PC-3 (cell line): ENCODE data around the gene KRT83. TPM values are rescaled to one million over a fixed set of nuclear protein-coding genes. Genes with fewer than 3 reads are reported as not detected.

Experiments
- ATAC-seq: fragments of 200-7000 bp; cut with Tn5 transposase; 2 replicates; pipeline ENCODE4 v1.9.1; 2020; ENCODE audit warnings: mild to moderate bottlenecking, moderate library complexity
- BruUV-seq: library from RNA; stranded (reverse); fragments of 400-500 nt; replicated peaks from 2 replicates; lab custom pipeline; 2021; lab: Mats Ljungman, UMichigan
- CTCF ChIA-PET: fragments of 300-600 bp; sonication (Branson Sonifier 250); formaldehyde crosslinking; loops from one replicate; lab custom pipeline; 2022; ENCODE audit warnings: antibody characterized with exemption; lab: Charles Lee
- POLR2A ChIA-PET: fragments of 300-600 bp; sonication (Branson Sonifier 250); formaldehyde crosslinking; loops from one replicate; lab custom pipeline; 2022; ENCODE audit warnings: antibody characterized with exemption; ENCODE audit not compliant: unreplicated experiment; lab: Charles Lee
- DNase-seq: peaks from one replicate; pipeline ENCODE4 v3.0.0-alpha.2; 2015
- H2AFZ ChIP-seq: fragments of 300-600 bp; sonication (generic); 2 replicates; pipeline ENCODE4 v1.6.0; 2016; ENCODE audit warnings: antibody characterized with exemption, low read length
- H3F3A ChIP-seq: fragments of 300-600 bp; sonication (generic); one replicate; pipeline ENCODE4 v1.6.0; 2017; ENCODE audit warnings: antibody characterized with exemption, low read length, control low read depth, mild to moderate bottlenecking; ENCODE audit not compliant: unreplicated experiment
- H3K27ac ChIP-seq: fragments of 300-600 bp; sonication (generic); 2 replicates; pipeline ENCODE4 v1.5.1; 2016; ENCODE audit warnings: mild to moderate bottlenecking, low read length
- H3K27me3 ChIP-seq: fragments of 300-600 bp; sonication (generic); 2 replicates; pipeline ENCODE4 v1.6.1; 2016; ENCODE audit warnings: low read length, mixed read lengths
- H3K36me3 ChIP-seq: fragments of 300-600 bp; sonication (generic); 2 replicates; pipeline ENCODE4 v1.6.1; 2016; ENCODE audit warnings: low read depth, mixed run types, low read length, mixed read lengths
- H3K4me1 ChIP-seq: fragments of 300-600 bp; sonication (generic); 2 replicates; pipeline ENCODE4 v1.5.1; 2016; ENCODE audit warnings: low read length; ENCODE audit not compliant: insufficient read depth
- H3K4me2 ChIP-seq: fragments of 300-600 bp; sonication (generic); 2 replicates; pipeline ENCODE4 v1.6.0; 2016; ENCODE audit warnings: low read length
- H3K4me3 ChIP-seq: fragments of 300-600 bp; sonication (generic); 2 replicates; pipeline ENCODE4 v1.5.1; 2016; ENCODE audit warnings: mild to moderate bottlenecking, low read length, mixed read lengths
- H3K79me2 ChIP-seq: fragments of 300-600 bp; sonication (generic); 2 replicates; pipeline ENCODE4 v1.6.1; 2017; ENCODE audit warnings: low read length, mixed read lengths
- H3K9ac ChIP-seq: fragments of 300-600 bp; sonication (generic); 2 replicates; pipeline ENCODE4 v1.6.0; 2016; ENCODE audit warnings: mild to moderate bottlenecking, low read length
- H3K9me2 ChIP-seq: fragments of 300-600 bp; sonication (generic); replicated peaks from 2 replicates; pipeline ENCODE4 v1.6.1; 2016; ENCODE audit warnings: mixed run types, low read length, mixed read lengths
- H3K9me3 ChIP-seq: fragments of 300-600 bp; sonication (generic); 2 replicates; pipeline ENCODE4 v1.6.1; 2016; ENCODE audit warnings: low read length, mixed read lengths
- H4K20me1 ChIP-seq: fragments of 300-600 bp; sonication (generic); 2 replicates; pipeline ENCODE4 v1.6.1; 2016; ENCODE audit warnings: low read length, mixed read lengths
- EZH2 ChIP-seq: fragments of 300-600 bp; sonication (generic); IDR thresholded peaks from one replicate; pipeline ENCODE4 v1.6.1; 2017; ENCODE audit warnings: antibody characterized with exemption, mild to moderate bottlenecking, low read length; ENCODE audit not compliant: unreplicated experiment
- EZH2phosphoT487 ChIP-seq: fragments of 300-600 bp; sonication (generic); IDR thresholded peaks from 2 replicates; pipeline ENCODE4 v1.6.1; 2018; ENCODE audit warnings: mild to moderate bottlenecking, antibody characterized with exemption, low read length, borderline replicate concordance
- intact Hi-C: fragments of 100-400 bp; cut with micrococcal nuclease; formaldehyde crosslinking; loops from 2 replicates; pipeline ENCODE4 v1.9.0; 2023
- total RNA-seq: library from RNA; depleted of rRNA; stranded (reverse); fragments of >200 nt; gene quantifications from 2 replicates; pipeline ENCODE4 v1.2.3, GENCODE V29; 2014
- TF ChIP-seq, protein P1 (sequence below): fragments of 300-600 bp; sonication (generic); conservative IDR thresholded peaks from 2 replicates; pipeline ENCODE4 v1.5.1; 2017; ENCODE audit warnings: antibody characterized with exemption, low read depth, mild to moderate bottlenecking, low read length

Gene KRT83
- total RNA-seq, 1 experiment from 2014 or later, result 0.33 TPM

GRCh38 chr12:52277486-52278245 is 43.5 kb downstream of the KRT83 start:
- Histone ChIP-seq H3F3A (peaks cover 16% of the 10 kb centered on the region), H3K4me2 (peak overlapping the region; percentile 93; the same call in 1 of the 2 replicates), H3K27me3 (no peaks in the 10 kb centered on the region), H2AFZ (no peak overlapping the region), H3K4me1 (peaks cover 52% of the 10 kb centered on the region), H3K9me2 (no peaks in the 10 kb centered on the region), H3K79me2 (peaks cover 3% of the 10 kb centered on the region; the same call in 1 of the 2 replicates), H3K9ac (peak overlapping the region; percentile 89), H3K9me3 (no peaks in the 10 kb centered on the region), H3K36me3 (no peaks in the 10 kb centered on the region), H3K4me3 (0 out of 2 replicates have a peak overlapping the region, but pooled peaks have one; percentile 64), H4K20me1 (no peaks in the 10 kb centered on the region), H3K27ac (peak overlapping the region; percentile 99)
- BruUV-seq, result no TSS peak
- ChIA-PET POLR2A (interaction anchor here (0.6 to 3.6 kb wide), 4 partner anchors 33 to 130 kb away, joined by 8 to 39 read pairs (median 12); no protein-coding TSS in a partner anchor), CTCF (no interaction called here)
- TF ChIP-seq EZH2phosphoT487 (no peak), EZH2 (no peak)
- TF ChIP-seq, protein P1, sequence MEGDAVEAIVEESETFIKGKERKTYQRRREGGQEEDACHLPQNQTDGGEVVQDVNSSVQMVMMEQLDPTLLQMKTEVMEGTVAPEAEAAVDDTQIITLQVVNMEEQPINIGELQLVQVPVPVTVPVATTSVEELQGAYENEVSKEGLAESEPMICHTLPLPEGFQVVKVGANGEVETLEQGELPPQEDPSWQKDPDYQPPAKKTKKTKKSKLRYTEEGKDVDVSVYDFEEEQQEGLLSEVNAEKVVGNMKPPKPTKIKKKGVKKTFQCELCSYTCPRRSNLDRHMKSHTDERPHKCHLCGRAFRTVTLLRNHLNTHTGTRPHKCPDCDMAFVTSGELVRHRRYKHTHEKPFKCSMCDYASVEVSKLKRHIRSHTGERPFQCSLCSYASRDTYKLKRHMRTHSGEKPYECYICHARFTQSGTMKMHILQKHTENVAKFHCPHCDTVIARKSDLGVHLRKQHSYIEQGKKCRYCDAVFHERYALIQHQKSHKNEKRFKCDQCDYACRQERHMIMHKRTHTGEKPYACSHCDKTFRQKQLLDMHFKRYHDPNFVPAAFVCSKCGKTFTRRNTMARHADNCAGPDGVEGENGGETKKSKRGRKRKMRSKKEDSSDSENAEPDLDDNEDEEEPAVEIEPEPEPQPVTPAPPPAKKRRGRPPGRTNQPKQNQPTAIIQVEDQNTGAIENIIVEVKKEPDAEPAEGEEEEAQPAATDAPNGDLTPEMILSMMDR, result no peak
- DNase-seq (no peak), ATAC-seq (no peak)
- intact Hi-C loops, result no loop called here

- TF ChIP-seq EZH2, result no peak
- TF ChIP-seq EZH2phosphoT487, result no peak
- TF ChIP-seq, protein P1, result no peak
- POLR2A ChIA-PET, result no interaction called here
These were observed 45.5 kb downstream of the KRT83 start for GRCh38 chr12:52275686-52276085.

More at GRCh38 chr12:52275686-52276085, 45.5 kb downstream of the KRT83 start:
- H3K27me3 ChIP-seq, result no peaks in the 10 kb centered on the region
- H3K27ac ChIP-seq, result no peak overlapping the region
- no peak overlapping the region for H3K9ac ChIP-seq
- no peaks in the 10 kb centered on the region for H4K20me1 ChIP-seq
- no TSS peak for BruUV-seq
- CTCF ChIA-PET, result no interaction called here
- no peak overlapping the region for H3K4me2 ChIP-seq
- no peak overlapping the region for H2AFZ ChIP-seq
- no peak overlapping the region for H3K4me3 ChIP-seq
- no peaks in the 10 kb centered on the region for H3K9me3 ChIP-seq
- peaks cover 3% of the 10 kb centered on the region; the same call in 1 of the 2 replicates for H3K79me2 ChIP-seq
- H3K9me2 ChIP-seq, result no peaks in the 10 kb centered on the region
- intact Hi-C loops, result no loop called here
- peaks cover 34% of the 10 kb centered on the region for H3K4me1 ChIP-seq
- ATAC-seq (no peak), DNase-seq (no peak)
- H3K36me3 ChIP-seq, result no peaks in the 10 kb centered on the region
- H3F3A ChIP-seq, result peaks cover 9% of the 10 kb centered on the region
